ENCODE data around the gene SPOCK1. TPM values are rescaled to one million over a fixed set of nuclear protein-coding genes. Genes with fewer than 3 reads are reported as not detected.

Gene SPOCK1
- total and polyA plus RNA-seq, 9 of the 15 experiments (the other 6 are each of a cell fraction or from before 2014, with no cell fraction given): 0.01 to 0.35 (median 0.04) TPM; not detected in 6

GRCh38 chr5:137220523-137220927 is 278.6 kb downstream of the SPOCK1 start (continued):
- TF ChIP-seq ATF7 (IDR thresholded peaks at IDR 0.05): peak; percentile 45; the same call in 1 of the 2 replicates
- no peak for TF ChIP-seq CCAR2 (IDR thresholded peaks at IDR 0.05; ENCODE audit: low read depth, low read length)
- TF ChIP-seq CBFB (CRISPR knock-in tag; IDR thresholded peaks at IDR 0.05): no peak
- no peak for TF ChIP-seq POLR3G (IDR thresholded peaks at IDR 0.05; ENCODE audit: extremely low read depth, insufficient read length, insufficient replicate concordance)
- no peak for TF ChIP-seq THRB (CRISPR knock-in tag; conservative IDR thresholded peaks at IDR 0.05)
- no peak for TF ChIP-seq ZNF197 (CRISPR knock-in tag; IDR thresholded peaks at IDR 0.05; ENCODE audit: low read depth)
- TF ChIP-seq ZNF583 (CRISPR knock-in tag; IDR thresholded peaks at IDR 0.05): no peak
- peak; percentile 78 for TF ChIP-seq MAFG (tag; conservative IDR thresholded peaks at IDR 0.05)
- TF ChIP-seq PRDM10 (IDR thresholded peaks at IDR 0.05; ENCODE audit: partially characterized antibody): no peak
- TF ChIP-seq ZNF507 (tag; conservative IDR thresholded peaks at IDR 0.05): no peak
- TF ChIP-seq STAT6 (CRISPR knock-in tag; IDR thresholded peaks at IDR 0.05): no peak
- no peak; the same call in 1 of the 2 replicates for TF ChIP-seq GATA2 (CRISPR knock-in tag; IDR thresholded peaks at IDR 0.05)
- TF ChIP-seq MITF (IDR thresholded peaks at IDR 0.05): no peak
- no peak for TF ChIP-seq ZBED1 (IDR thresholded peaks at IDR 0.05)
- TF ChIP-seq ZNF280A (IDR thresholded peaks at IDR 0.05; ENCODE audit: low read depth, partially characterized antibody): no peak
- TF ChIP-seq PKNOX1 (IDR thresholded peaks at IDR 0.05): peak; percentile 15; the same call in 1 of the 2 replicates
- TF ChIP-seq CREM (IDR thresholded peaks at IDR 0.05; ENCODE audit: low read depth): peak; percentile 88
- TF ChIP-seq GABPA (tag; conservative IDR thresholded peaks at IDR 0.05; ENCODE audit: low read depth): no peak
